Activated T-cell treated with anti-CD3 and anti-CD28 coated beads for 48 hours (primary cell): ENCODE data around the gene PRIM2.
"Not testable (repeated sequence)": the region's sequence is repeated elsewhere in the genome, so short reads cannot be mapped to it uniquely, and the experiment has no call there.

Source experiments
- DNase-seq: peaks from one replicate; pipeline ENCODE4 v3.0.0-alpha.2; 2020; ENCODE audit warnings: low read depth

Gene PRIM2

GRCh38 chr6:57445790-57446468, 128.5 kb downstream of the PRIM2 start:
- not testable (repeated sequence) for DNase-seq

GRCh38 chr6:57449496-57450066, 132.2 kb downstream of the PRIM2 start:
- not testable (repeated sequence) for DNase-seq

GRCh38 chr6:57459781-57460180, 142.4 kb downstream of the PRIM2 start:
- DNase-seq = not testable (repeated sequence)

GRCh38 chr6:57461022-57461421, 143.6 kb downstream of the PRIM2 start:
- DNase-seq = not testable (repeated sequence)

GRCh38 chr6:57463809-57464208, 146.4 kb downstream of the PRIM2 start:
- DNase-seq = not testable (repeated sequence)

GRCh38 chr6:57465968-57466367, 148.5 kb downstream of the PRIM2 start:
- not testable (repeated sequence) for DNase-seq

GRCh38 chr6:57469072-57469471, 151.6 kb downstream of the PRIM2 start:
- DNase-seq = no peak

- not testable (repeated sequence) for DNase-seq
These were observed 152.7 kb downstream of the PRIM2 start for GRCh38 chr6:57470148-57470547.

GRCh38 chr6:57471314-57471864, 154.0 kb downstream of the PRIM2 start:
- not testable (repeated sequence) for DNase-seq

GRCh38 chr6:57472861-57473362, 155.5 kb downstream of the PRIM2 start:
- not testable (repeated sequence) for DNase-seq

GRCh38 chr6:57474862-57475475, 157.5 kb downstream of the PRIM2 start:
- not testable (repeated sequence) for DNase-seq

GRCh38 chr6:57475656-57476055, 158.2 kb downstream of the PRIM2 start:
- DNase-seq = not testable (repeated sequence)

GRCh38 chr6:57480194-57480593, 162.8 kb downstream of the PRIM2 start:
- DNase-seq = not testable (repeated sequence)

GRCh38 chr6:57481121-57481520, 163.7 kb downstream of the PRIM2 start:
- DNase-seq = not testable (repeated sequence)

- not testable (repeated sequence) for DNase-seq
These were observed 165.0 kb downstream of the PRIM2 start for GRCh38 chr6:57482471-57482870.

- DNase-seq = not testable (repeated sequence)
These were observed 169.2 kb downstream of the PRIM2 start for GRCh38 chr6:57486494-57487081.

GRCh38 chr6:57488551-57488950, 171.1 kb downstream of the PRIM2 start:
- DNase-seq = not testable (repeated sequence)

GRCh38 chr6:57489887-57490286, 172.5 kb downstream of the PRIM2 start:
- not testable (repeated sequence) for DNase-seq

- not testable (repeated sequence) for DNase-seq
These were observed 174.4 kb downstream of the PRIM2 start for GRCh38 chr6:57491795-57492194.

GRCh38 chr6:57496251-57496650, 178.8 kb downstream of the PRIM2 start:
- not testable (repeated sequence) for DNase-seq

- DNase-seq = not testable (repeated sequence)
These were observed 183.1 kb downstream of the PRIM2 start for GRCh38 chr6:57500368-57501021.

- DNase-seq = not testable (repeated sequence)
These were observed 185.0 kb downstream of the PRIM2 start for GRCh38 chr6:57502387-57502786.
